Upper lobe of left lung (tissue), 4 donors: ENCODE measurements around the gene APBA3.

Experiments
- EP300 ChIP-seq, 4 donors: sonication (generic); formaldehyde crosslinking; IDR thresholded peaks; one replicate each; pipeline ENCODE4 v1.5.1; 2017; ENCODE audit warnings: antibody characterized with exemption in 4 of 4, control low read depth in 2 of 4
- POLR2A ChIP-seq, 4 donors: fragments of 450-650 bp; IDR thresholded peaks; one replicate each; pipeline ENCODE4 v1.5.1; 2016 to 2017; ENCODE audit warnings: antibody characterized with exemption in 4 of 4, mild to moderate bottlenecking in 2 of 4
- TF ChIP-seq, protein P1 (sequence below), 6 experiments: fragments of 450-650 bp in 4 of 6; fragments of 200-600 bp in 2 of 6; sonication (generic) in 2 of 6; IDR thresholded peaks; one replicate each; pipeline ENCODE4 v1.5.1; 2016 to 2019; ENCODE audit warnings: antibody characterized with exemption in 6 of 6

GRCh38 chr19:3746371-3747056 is 15.0 kb downstream of the APBA3 start:
- TF ChIP-seq EP300 (IDR thresholded peaks at IDR 0.05) (no peak), POLR2A (IDR thresholded peaks at IDR 0.05) (no peak)
- TF ChIP-seq, protein P1, sequence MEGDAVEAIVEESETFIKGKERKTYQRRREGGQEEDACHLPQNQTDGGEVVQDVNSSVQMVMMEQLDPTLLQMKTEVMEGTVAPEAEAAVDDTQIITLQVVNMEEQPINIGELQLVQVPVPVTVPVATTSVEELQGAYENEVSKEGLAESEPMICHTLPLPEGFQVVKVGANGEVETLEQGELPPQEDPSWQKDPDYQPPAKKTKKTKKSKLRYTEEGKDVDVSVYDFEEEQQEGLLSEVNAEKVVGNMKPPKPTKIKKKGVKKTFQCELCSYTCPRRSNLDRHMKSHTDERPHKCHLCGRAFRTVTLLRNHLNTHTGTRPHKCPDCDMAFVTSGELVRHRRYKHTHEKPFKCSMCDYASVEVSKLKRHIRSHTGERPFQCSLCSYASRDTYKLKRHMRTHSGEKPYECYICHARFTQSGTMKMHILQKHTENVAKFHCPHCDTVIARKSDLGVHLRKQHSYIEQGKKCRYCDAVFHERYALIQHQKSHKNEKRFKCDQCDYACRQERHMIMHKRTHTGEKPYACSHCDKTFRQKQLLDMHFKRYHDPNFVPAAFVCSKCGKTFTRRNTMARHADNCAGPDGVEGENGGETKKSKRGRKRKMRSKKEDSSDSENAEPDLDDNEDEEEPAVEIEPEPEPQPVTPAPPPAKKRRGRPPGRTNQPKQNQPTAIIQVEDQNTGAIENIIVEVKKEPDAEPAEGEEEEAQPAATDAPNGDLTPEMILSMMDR (IDR thresholded peaks at IDR 0.05), result no peak
